NCI-H1694 (cell line): ENCODE results near the gene SLC15A4.
"Not testable (repeated sequence)": the region's sequence is repeated elsewhere in the genome, so short reads cannot be mapped to it uniquely, and the experiment has no call there.

ENCODE experiments used
- DNase-seq: peaks from one replicate; lab custom pipeline; 2025; lab: John Stamatoyannopoulos, UW

The SLC15A4 gene

GRCh38 chr12:128814411-128815261 lies 9.1 kb downstream of the SLC15A4 start:
- DNase-seq = no peak

- DNase-seq = no peak
Measured at GRCh38 chr12:128813883-128814282, 9.9 kb downstream of the SLC15A4 start.

GRCh38 chr12:128813392-128813791 lies 10.4 kb downstream of the SLC15A4 start:
- no peak for DNase-seq

- no peak for DNase-seq
Measured at GRCh38 chr12:128811806-128812205, 12.0 kb downstream of the SLC15A4 start.

- no peak for DNase-seq
Measured at GRCh38 chr12:128810182-128811127, 13.3 kb downstream of the SLC15A4 start.

GRCh38 chr12:128808651-128809050 lies 15.1 kb downstream of the SLC15A4 start:
- DNase-seq = no peak

- DNase-seq = no peak
Measured at GRCh38 chr12:128807161-128807724, 16.5 kb downstream of the SLC15A4 start.

GRCh38 chr12:128806573-128806972 lies 17.2 kb downstream of the SLC15A4 start:
- DNase-seq = no peak

GRCh38 chr12:128805406-128805805 lies 18.4 kb downstream of the SLC15A4 start:
- DNase-seq = not testable (repeated sequence)

- no peak for DNase-seq
Measured at GRCh38 chr12:128804762-128805161, 19.0 kb downstream of the SLC15A4 start.

- DNase-seq = no peak
Measured at GRCh38 chr12:128803788-128804187, 20.0 kb downstream of the SLC15A4 start.

- DNase-seq = no peak
Measured at GRCh38 chr12:128802756-128803155, 21.0 kb downstream of the SLC15A4 start.

- no peak for DNase-seq
Measured at GRCh38 chr12:128801879-128802391, 21.8 kb downstream of the SLC15A4 start.

- DNase-seq = no peak
Measured at GRCh38 chr12:128800606-128801005, 23.2 kb downstream of the SLC15A4 start.

GRCh38 chr12:128798571-128799341 lies 25.0 kb downstream of the SLC15A4 start:
- DNase-seq = no peak

- DNase-seq = no peak
Measured at GRCh38 chr12:128797119-128798118, 26.3 kb downstream of the SLC15A4 start.

- no peak for DNase-seq
Measured at GRCh38 chr12:128796439-128797118, 27.2 kb downstream of the SLC15A4 start.

GRCh38 chr12:128795530-128796361 lies 28.0 kb downstream of the SLC15A4 start:
- no peak for DNase-seq
